Endothelial cell of umbilical vein (primary cell): Measurements from ENCODE around the gene PTTG1IP. TPM values are rescaled to one million over a fixed set of nuclear protein-coding genes. Genes with fewer than 3 reads are reported as not detected.

Experiments
- BruUV-seq: library from RNA; stranded (reverse); fragments of 400-500 nt; replicated peaks from 2 replicates; lab custom pipeline; 2021; lab: Mats Ljungman, UMichigan
- CTCF ChIA-PET: fragments of 300-600, 350-600 bp; sonication (Branson Sonifier 250); formaldehyde crosslinking; loops from one replicate; lab custom pipeline; 2021; ENCODE audit warnings: antibody characterized with exemption, inconsistent platforms; lab: Charles Lee
- POLR2A ChIA-PET: fragments of 300-600, 350-600 bp; sonication (Branson Sonifier 250); formaldehyde crosslinking; loops from one replicate; lab custom pipeline; 2021; ENCODE audit warnings: antibody characterized with exemption, inconsistent platforms; lab: Charles Lee
- DNase-seq: peaks from one replicate; pipeline ENCODE4 v3.0.0-alpha.2; 2011; ENCODE audit warnings: low read depth, low spot score
- FAIRE-seq: peaks from 2 replicates; lab custom pipeline; 2011; peaks lifted over from hg19 to GRCh38; lab: Jason Lieb, UNC
- H2AFZ ChIP-seq: 2 replicates; pipeline ENCODE4 v1.6.0; 2012; ENCODE audit warnings: low read depth, low read length, control low read depth, inconsistent platforms
- H3K27ac ChIP-seq: 2 replicates; pipeline ENCODE4 v1.5.1; 2011; ENCODE audit warnings: low read depth, mild to moderate bottlenecking, control low read depth, low read length, moderate library complexity; ENCODE audit not compliant: insufficient read depth
- H3K27me3 ChIP-seq, 2 experiments: 2 replicates each; pipeline versions ENCODE4 v1.6.0 to v1.6.1; 2011; ENCODE audit warnings: low read length in 2 of 2, mixed read lengths in 1 of 2; ENCODE audit not compliant: control insufficient read depth in 2 of 2, insufficient read depth in 2 of 2
- H3K36me3 ChIP-seq, 2 experiments: 2 replicates in 1 of 2; 3 replicates in 1 of 2; pipeline ENCODE4 v1.5.1; 2011; ENCODE audit warnings: low read length in 2 of 2, mild to moderate bottlenecking in 1 of 2, moderate library complexity in 1 of 2; ENCODE audit not compliant: control insufficient read depth in 2 of 2, insufficient read depth in 2 of 2; ENCODE audit errors: extremely low read depth in 1 of 2
- H3K4me1 ChIP-seq: 3 replicates; pipeline ENCODE4 v1.5.1; 2011; ENCODE audit warnings: mild to moderate bottlenecking, low read length; ENCODE audit not compliant: control insufficient read depth, insufficient read depth; ENCODE audit errors: extremely low read depth
- H3K4me2 ChIP-seq: 2 replicates; pipeline ENCODE4 v1.6.1; 2011; ENCODE audit warnings: low read length, control low read depth, mixed read lengths; ENCODE audit not compliant: insufficient read depth
- H3K4me3 ChIP-seq, 3 experiments: fragments of 200-600 bp in 1 of 3; sonication (generic), shearing (Covaris generic) in 1 of 3; replicated peaks in 1 of 3; 2 replicates each; pipeline ENCODE4 v1.5.1; 2011 to 2016; ENCODE audit warnings: control low read depth in 3 of 3, low read length in 3 of 3, mild to moderate bottlenecking in 2 of 3, inconsistent platforms in 1 of 3, low read depth in 1 of 3, moderate library complexity in 1 of 3; ENCODE audit not compliant: insufficient read depth in 1 of 3
- H3K79me2 ChIP-seq: 2 replicates; pipeline ENCODE4 v1.6.0; 2012; ENCODE audit warnings: low read length, inconsistent platforms; ENCODE audit not compliant: control insufficient read depth, insufficient read depth
- H3K9ac ChIP-seq: replicated peaks from 2 replicates; pipeline ENCODE3; 2011; ENCODE audit warnings: low read length, control low read depth; ENCODE audit not compliant: insufficient read depth; ENCODE audit errors: extremely low read depth
- H3K9me1 ChIP-seq: replicated peaks from 3 replicates; pipeline ENCODE4 v1.6.0; 2011; ENCODE audit warnings: mild to moderate bottlenecking, low read length; ENCODE audit not compliant: control insufficient read depth, insufficient read depth; ENCODE audit errors: extremely low read depth
- H3K9me3 ChIP-seq: replicated peaks from 2 replicates; pipeline ENCODE4 v1.5.1; 2012; ENCODE audit warnings: low read length, inconsistent platforms; ENCODE audit not compliant: control insufficient read depth, insufficient read depth
- H4K20me1 ChIP-seq: replicated peaks from 2 replicates; pipeline ENCODE3; 2011; ENCODE audit warnings: mild to moderate bottlenecking, low read length; ENCODE audit not compliant: control insufficient read depth, insufficient read depth; ENCODE audit errors: extremely low read depth
- CTCF ChIP-seq, 2 donors: IDR thresholded peaks; 1 replicate in 1 of 2; 2 replicates in 1 of 2; pipeline ENCODE4 v1.5.1; 2011; ENCODE audit warnings: low read length in 2 of 2, mild to moderate bottlenecking in 2 of 2, moderate library complexity in 2 of 2, control low read depth in 1 of 2, inconsistent platforms in 1 of 2, low read depth in 1 of 2; ENCODE audit not compliant: insufficient read depth in 1 of 2; ENCODE audit errors: extremely low read depth in 1 of 2
- JUN ChIP-seq: IDR thresholded peaks from 2 replicates; pipeline ENCODE4 v1.6.1; 2011; ENCODE audit warnings: borderline replicate concordance, low read depth; ENCODE audit not compliant: insufficient read length, insufficient read depth
- MYC ChIP-seq: IDR thresholded peaks from one replicate; pipeline ENCODE4 v1.6.1; 2011; ENCODE audit warnings: mild to moderate bottlenecking, low read depth, low read length
- POLR2A ChIP-seq: IDR thresholded peaks from 2 replicates; pipeline ENCODE4 v1.6.1; 2012; ENCODE audit warnings: low read depth, mild to moderate bottlenecking, control low read depth, low read length
- dilution Hi-C: fragments of 300-500 bp; cut with MboI; formaldehyde crosslinking; loops from one replicate; pipeline ENCODE4 v1.15.0; 2019; ENCODE audit warnings: low sequenced_read_pairs; ENCODE audit not compliant: extremely low pct_ligation_motif_present
- intact Hi-C: fragments of 100-400 bp; cut with micrococcal nuclease; formaldehyde crosslinking; loops from one replicate; pipeline ENCODE4 v1.10.0; 2022
- polyA plus RNA-seq, 4 experiments: library from polyadenylated mRNA; depleted of rRNA in 3 of 4; stranded (reverse) in 3 of 4; unstranded in 1 of 4; fragments of >200 nt; gene quantifications; 2 replicates each; pipeline versions ENCODE4 v1.2.1 to v1.2.3, GENCODE V29; 2011 to 2012; ENCODE audit warnings: missing spikeins in 1 of 4
- total RNA-seq: library from RNA; stranded (reverse); gene quantifications from 2 replicates; pipeline ENCODE4 v1.2.3, GENCODE V29; 2021

The PTTG1IP gene
- total and polyA plus RNA-seq, 2 donors (not counting 3 experiments of a cell fraction or from before 2014, with no cell fraction given), result 342 to 415 TPM

GRCh38 chr21:44912158-44912473 is 38.6 kb upstream of the PTTG1IP start:
- H2AFZ ChIP-seq, result peak overlapping the region; percentile 31

More at GRCh38 chr21:44912158-44912473, 38.6 kb upstream of the PTTG1IP start:
- H3K27ac ChIP-seq, result no peak overlapping the region
- no peak overlapping the region for H3K9ac ChIP-seq
- H3K9me1 ChIP-seq, result no peaks in the 10 kb centered on the region
- ChIA-PET POLR2A (no interaction called here), CTCF (interaction anchor here (1.4 to 4.9 kb wide), 5 partner anchors 16 to 112 kb away, joined by 4 to 37 read pairs (median 16); partner anchors contain the start of gene UBE2G2)
- no peaks in the 10 kb centered on the region for H3K9me3 ChIP-seq
- BruUV-seq, result no TSS peak
- no peaks in the 10 kb centered on the region for H3K27me3 ChIP-seq
- no peaks in the 10 kb centered on the region for H4K20me1 ChIP-seq
- dilution Hi-C loops (no loop called here), intact Hi-C loops (no loop called here)
- H3K36me3 ChIP-seq, result no peaks in the 10 kb centered on the region
- no peak overlapping the region for H3K4me2 ChIP-seq
- no peak for DNase-seq
- H3K4me1 ChIP-seq, result peaks cover 30% of the 10 kb centered on the region
- FAIRE-seq, result no peak
- H3K79me2 ChIP-seq, result no peaks in the 10 kb centered on the region
- H3K4me3 ChIP-seq, result no peak overlapping the region
- no peak for TF ChIP-seq MYC
- TF ChIP-seq JUN, result no peak
- TF ChIP-seq CTCF (IDR thresholded peaks at IDR 0.05; ENCODE audit: extremely low read depth in 1 of 2, insufficient read depth in 1 of 2, low read depth in 1 of 2, low read length in 2 of 2), result no peak
- no peak for TF ChIP-seq POLR2A
